Epithelial cell of proximal tubule (primary cell): Measurements from ENCODE around the gene C1orf50. TPM values are rescaled to one million over a fixed set of nuclear protein-coding genes. Genes with fewer than 3 reads are reported as not detected.
A peak's percentile ranks its signal among the peaks of the same experiment; 100 is the strongest.

Source experiments
- DNase-seq: peaks from one replicate; pipeline ENCODE4 v3.0.0-alpha.2; 2011; ENCODE audit warnings: low read depth
- H3K4me3 ChIP-seq: 2 replicates; pipeline ENCODE4 v1.5.1; 2011; ENCODE audit warnings: low read depth, mild to moderate bottlenecking, low read length
- CTCF ChIP-seq: conservative IDR thresholded peaks from 2 replicates; pipeline ENCODE4 v1.5.1; 2012; ENCODE audit warnings: low read depth, mild to moderate bottlenecking, low read length
- total RNA-seq: library from RNA; depleted of rRNA; stranded (reverse); fragments of >200 nt; gene quantifications from 2 replicates; pipeline ENCODE4 v1.2.3, GENCODE V29; 2015

Gene C1orf50
- total RNA-seq, 1 donor from 2014 or later, result 7.8 TPM

- H3K4me3 ChIP-seq, result peak overlapping the region; percentile 74
- TF ChIP-seq CTCF, result no peak
- no peak for DNase-seq
These were observed 50.4 kb downstream of the C1orf50 start for GRCh38 chr1:42817440-42817767.

GRCh38 chr1:42817976-42818375 is 50.9 kb downstream of the C1orf50 start:
- TF ChIP-seq CTCF, result no peak
- peak overlapping the region; percentile 74 for H3K4me3 ChIP-seq
- DNase-seq, result no peak

GRCh38 chr1:42820813-42821212 is 53.8 kb downstream of the C1orf50 start:
- no peak for TF ChIP-seq CTCF
- no peak for DNase-seq

GRCh38 chr1:42821690-42822089 is 54.6 kb downstream of the C1orf50 start:
- no peak for TF ChIP-seq CTCF
- H3K4me3 ChIP-seq, result no peak overlapping the region
- no peak for DNase-seq

More at GRCh38 chr1:42820813-42821212, 53.8 kb downstream of the C1orf50 start:
- H3K4me3 ChIP-seq, result no peak overlapping the region

- no peak for DNase-seq
- TF ChIP-seq CTCF, result no peak
- H3K4me3 ChIP-seq, result no peak overlapping the region
These were observed 55.8 kb downstream of the C1orf50 start for GRCh38 chr1:42822800-42823392.

- DNase-seq, result no peak
- TF ChIP-seq CTCF, result no peak
- no peak overlapping the region for H3K4me3 ChIP-seq
These were observed 57.5 kb downstream of the C1orf50 start for GRCh38 chr1:42824481-42825035.
